ENCODE measurements around the gene IPPK.

Gene IPPK, protein sequence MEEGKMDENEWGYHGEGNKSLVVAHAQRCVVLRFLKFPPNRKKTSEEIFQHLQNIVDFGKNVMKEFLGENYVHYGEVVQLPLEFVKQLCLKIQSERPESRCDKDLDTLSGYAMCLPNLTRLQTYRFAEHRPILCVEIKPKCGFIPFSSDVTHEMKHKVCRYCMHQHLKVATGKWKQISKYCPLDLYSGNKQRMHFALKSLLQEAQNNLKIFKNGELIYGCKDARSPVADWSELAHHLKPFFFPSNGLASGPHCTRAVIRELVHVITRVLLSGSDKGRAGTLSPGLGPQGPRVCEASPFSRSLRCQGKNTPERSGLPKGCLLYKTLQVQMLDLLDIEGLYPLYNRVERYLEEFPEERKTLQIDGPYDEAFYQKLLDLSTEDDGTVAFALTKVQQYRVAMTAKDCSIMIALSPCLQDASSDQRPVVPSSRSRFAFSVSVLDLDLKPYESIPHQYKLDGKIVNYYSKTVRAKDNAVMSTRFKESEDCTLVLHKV

DNA sequence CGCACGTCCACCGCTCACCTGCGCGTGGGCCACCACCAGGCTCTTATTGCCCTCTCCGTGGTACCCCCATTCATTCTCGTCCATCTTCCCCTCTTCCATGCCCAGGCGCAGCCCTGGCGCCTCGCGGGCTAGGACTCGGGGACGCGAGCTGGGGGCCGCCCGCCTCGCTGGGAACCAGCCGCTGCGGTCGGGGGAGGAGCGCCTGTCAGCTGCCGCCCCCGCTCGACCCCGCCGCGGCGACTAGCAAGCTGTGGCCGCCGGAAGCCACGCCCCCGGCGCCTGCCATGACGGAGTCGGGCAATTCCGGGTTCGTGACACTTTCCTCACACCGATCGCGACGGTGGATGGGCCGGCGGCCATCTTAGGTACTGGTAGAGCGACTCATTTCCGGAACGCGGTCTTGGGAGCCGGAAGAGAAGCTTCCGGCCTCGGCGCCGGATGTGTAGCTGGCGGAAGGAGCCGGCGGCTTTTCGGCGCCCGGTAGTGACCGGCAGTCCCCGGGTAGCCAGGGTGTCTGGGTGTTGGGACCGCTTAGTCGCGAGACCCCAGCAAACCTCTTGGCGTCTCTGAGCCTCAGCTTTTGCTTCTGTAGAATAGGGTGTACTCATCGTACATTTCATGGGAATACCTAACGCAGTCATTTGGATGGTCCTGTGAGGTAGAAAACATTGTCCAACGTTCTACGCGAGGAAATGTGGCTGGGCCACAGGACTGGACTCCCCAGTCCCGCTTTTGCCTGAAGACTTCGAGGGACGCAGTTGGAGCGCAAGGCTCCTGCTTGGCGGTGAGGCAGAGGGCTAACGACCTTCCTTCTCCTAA is at the start of gene IPPK:
Gene IPPK, minus strand, starts transcription at position 242 of the 819 bp plus-strand sequence. Its CDS starts 143 bp downstream, at position 99.
- peak within 1 kb of the TSS; percentile 66 for H3K4me3 ChIP-seq (ENCODE audit: low read depth, low read length)
- peak; percentile 99 for DNase-seq (ENCODE audit: low read depth, low spot score)
- TF ChIP-seq, protein P1, sequence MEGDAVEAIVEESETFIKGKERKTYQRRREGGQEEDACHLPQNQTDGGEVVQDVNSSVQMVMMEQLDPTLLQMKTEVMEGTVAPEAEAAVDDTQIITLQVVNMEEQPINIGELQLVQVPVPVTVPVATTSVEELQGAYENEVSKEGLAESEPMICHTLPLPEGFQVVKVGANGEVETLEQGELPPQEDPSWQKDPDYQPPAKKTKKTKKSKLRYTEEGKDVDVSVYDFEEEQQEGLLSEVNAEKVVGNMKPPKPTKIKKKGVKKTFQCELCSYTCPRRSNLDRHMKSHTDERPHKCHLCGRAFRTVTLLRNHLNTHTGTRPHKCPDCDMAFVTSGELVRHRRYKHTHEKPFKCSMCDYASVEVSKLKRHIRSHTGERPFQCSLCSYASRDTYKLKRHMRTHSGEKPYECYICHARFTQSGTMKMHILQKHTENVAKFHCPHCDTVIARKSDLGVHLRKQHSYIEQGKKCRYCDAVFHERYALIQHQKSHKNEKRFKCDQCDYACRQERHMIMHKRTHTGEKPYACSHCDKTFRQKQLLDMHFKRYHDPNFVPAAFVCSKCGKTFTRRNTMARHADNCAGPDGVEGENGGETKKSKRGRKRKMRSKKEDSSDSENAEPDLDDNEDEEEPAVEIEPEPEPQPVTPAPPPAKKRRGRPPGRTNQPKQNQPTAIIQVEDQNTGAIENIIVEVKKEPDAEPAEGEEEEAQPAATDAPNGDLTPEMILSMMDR (IDR thresholded peaks at IDR 0.05; ENCODE audit: low read depth, low read length), result no peak
- in situ Hi-C loops (cut with HindIII; ENCODE audit: low sequenced_read_pairs), result no loop called here

DNA sequence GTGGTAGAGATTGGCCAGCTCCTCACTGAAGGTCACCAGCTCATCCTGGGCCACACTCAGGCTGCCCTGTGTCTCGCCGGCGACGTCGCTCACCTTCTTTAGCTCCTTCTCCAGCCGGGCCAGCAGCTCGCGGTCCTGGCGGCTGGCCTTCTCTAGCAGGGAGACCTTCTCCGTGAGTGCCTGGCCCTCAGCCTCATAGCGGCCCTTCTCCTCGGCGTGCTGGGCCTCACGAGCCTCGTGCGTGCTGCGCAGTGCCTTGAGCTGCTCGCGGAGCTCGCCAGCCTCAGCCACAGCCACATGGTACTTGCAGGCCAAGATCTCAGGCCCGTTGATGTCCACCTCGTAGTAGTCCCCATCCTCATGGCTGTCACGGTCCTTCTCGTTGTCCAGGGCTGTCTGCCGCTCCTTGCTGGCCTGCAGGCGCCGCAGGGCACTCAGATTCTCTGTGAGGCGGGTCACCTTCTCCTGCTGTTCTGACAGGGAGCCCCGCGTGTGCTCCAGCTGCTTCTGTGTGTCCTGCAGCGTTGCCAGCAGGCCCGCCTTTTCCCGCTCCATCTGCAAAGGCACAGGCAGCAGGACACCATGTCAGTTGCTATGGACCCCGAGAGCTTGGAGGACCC is 49.2 kb upstream of the IPPK start:
- in situ Hi-C loops (cut with HindIII; ENCODE audit: low sequenced_read_pairs), result no loop called here
- no peak overlapping the region for H3K4me3 ChIP-seq (ENCODE audit: low read depth, low read length)
- DNase-seq (ENCODE audit: low read depth, low spot score), result no peak
- TF ChIP-seq, protein P1 (IDR thresholded peaks at IDR 0.05; ENCODE audit: low read depth, low read length), result no peak

DNA sequence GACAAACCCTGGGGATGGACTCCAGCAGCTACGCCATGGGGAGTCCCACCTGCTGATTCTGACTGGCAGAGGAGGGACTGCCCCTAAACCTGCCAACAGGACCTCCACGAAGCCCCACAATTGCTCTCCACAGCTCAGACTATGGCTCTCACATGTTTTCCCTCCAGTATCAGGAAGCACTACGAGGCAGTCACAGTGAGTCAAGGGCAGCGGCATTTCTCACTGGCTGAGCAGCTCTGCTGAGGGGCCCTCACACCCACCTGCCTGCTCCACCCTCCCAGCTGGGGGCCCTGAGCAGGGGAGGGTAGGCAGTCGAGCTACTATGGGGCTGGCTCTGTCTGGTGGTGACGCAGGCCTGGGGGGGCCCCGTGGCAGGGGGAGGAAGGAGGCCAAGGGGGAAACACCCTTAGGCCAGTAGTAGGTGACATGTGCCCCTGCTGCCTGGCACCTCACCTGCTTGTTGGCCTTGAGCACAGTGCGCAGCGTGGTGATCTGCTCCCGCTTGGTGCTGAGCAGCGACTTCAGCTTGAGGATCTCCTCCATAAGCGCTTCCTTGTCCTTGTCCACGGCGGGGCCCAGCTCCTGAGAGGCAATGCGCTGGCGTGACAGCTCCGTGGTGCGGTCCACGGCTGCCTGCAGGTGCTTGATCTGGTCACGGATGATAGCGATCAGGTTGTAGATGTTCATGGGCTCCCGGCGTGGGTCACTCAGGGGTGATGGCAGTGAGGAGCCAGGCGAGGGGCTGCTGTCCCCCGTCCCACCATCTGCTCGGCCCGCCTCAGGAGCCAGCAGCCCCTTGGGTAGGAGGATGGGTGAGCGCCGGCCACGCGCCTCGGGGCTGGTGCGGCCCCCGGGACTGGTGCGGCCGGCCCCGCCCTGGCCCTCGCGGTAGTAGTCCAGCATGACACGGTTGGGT is 48.4 kb upstream of the IPPK start:
- DNase-seq (ENCODE audit: low read depth, low spot score), result no peak
- no peak overlapping the region for H3K4me3 ChIP-seq (ENCODE audit: low read depth, low read length)
- in situ Hi-C loops (cut with HindIII; ENCODE audit: low sequenced_read_pairs), result no loop called here
- TF ChIP-seq, protein P1 (IDR thresholded peaks at IDR 0.05; ENCODE audit: low read depth, low read length), result no peak

DNA sequence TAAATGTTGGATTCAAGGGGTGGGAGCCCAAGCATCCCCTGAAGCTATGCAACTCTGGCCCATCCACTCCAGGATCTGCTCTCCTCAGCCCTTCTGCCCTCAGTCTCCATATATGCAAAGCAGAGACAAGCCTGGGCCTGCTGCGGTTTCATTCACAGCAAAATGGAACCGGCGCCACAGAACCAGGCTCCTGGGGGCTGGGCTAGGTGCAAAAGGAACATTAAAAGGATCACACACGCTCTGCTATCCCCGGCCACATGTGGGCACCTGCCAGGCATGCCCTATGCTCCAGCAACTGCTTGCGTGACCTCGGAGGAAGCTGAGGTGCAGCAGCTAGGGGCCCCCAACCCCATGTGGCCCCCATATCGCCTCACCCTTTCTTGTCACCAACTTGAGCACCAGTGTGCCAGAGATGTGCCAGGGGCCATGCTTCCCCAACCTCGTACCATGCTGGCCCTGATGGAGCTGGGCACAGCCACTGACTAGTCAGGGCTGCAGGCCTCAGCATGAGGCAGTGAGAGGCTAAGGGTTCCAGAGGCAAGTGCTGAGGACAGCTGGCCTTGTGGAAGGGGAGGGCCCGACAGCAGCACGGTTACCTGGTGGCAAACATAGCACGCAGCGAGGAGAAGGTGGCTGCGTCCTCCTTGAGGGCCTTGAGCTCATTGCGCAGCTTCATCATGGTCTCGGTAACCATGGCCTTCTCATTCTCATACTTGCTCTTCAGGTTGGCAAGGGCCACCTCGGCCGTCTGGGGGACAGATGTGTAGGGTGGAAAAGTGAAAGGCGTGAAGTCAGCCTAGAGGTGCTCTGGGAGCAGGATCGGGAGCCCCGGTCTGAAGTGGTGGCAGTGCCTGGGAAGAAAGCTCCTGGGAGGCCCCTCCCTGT is 47.5 kb upstream of the IPPK start:
- in situ Hi-C loops (cut with HindIII; ENCODE audit: low sequenced_read_pairs), result no loop called here
- TF ChIP-seq, protein P1 (IDR thresholded peaks at IDR 0.05; ENCODE audit: low read depth, low read length), result no peak
- DNase-seq (ENCODE audit: low read depth, low spot score), result no peak
- H3K4me3 ChIP-seq (ENCODE audit: low read depth, low read length), result no peak overlapping the region

DNA sequence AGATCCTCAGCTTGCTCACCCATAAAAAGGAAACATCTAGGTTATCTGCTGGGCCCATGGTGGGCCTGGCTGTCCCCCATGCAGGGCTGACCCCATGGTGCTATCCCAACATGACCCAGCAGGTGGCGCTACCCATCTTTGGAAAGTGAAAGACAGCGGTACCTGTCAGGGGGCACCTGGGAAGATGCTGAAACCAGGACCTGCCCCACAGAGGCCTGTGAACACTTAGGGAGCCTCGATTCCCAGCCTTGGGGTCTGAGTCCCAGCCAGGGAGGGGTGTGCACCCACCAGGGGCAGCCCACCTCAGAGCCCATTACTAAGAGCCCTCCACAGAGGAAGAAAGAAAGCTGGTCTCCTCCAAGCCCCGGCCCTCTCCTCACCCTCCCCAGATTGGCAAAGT is 46.6 kb upstream of the IPPK start:
- peak; percentile 29 for DNase-seq (ENCODE audit: low read depth, low spot score)
- in situ Hi-C loops (cut with HindIII; ENCODE audit: low sequenced_read_pairs), result no loop called here
- no peak overlapping the region for H3K4me3 ChIP-seq (ENCODE audit: low read depth, low read length)
- TF ChIP-seq, protein P1 (IDR thresholded peaks at IDR 0.05; ENCODE audit: low read depth, low read length), result peak; percentile 90
